Neural cell (in vitro differentiated cells): Measurements from ENCODE around the gene JOSD2.

Experiments used
- MXI1 ChIP-seq: fragments of 450-650 bp; conservative IDR thresholded peaks from 2 replicates; pipeline ENCODE4 v1.6.1; 2014; ENCODE audit warnings: antibody characterized with exemption, mild to moderate bottlenecking; ENCODE audit not compliant: poor library complexity, severe bottlenecking
- SMC3 ChIP-seq: fragments of 450-650 bp; conservative IDR thresholded peaks from 2 replicates; pipeline ENCODE4 v1.6.1; 2014; ENCODE audit warnings: antibody characterized with exemption, mild to moderate bottlenecking, moderate library complexity; ENCODE audit not compliant: poor library complexity
- TF ChIP-seq, protein P1 (sequence below): fragments of 450-650 bp; IDR thresholded peaks from 2 replicates; pipeline ENCODE4 v1.5.1; 2014; ENCODE audit warnings: antibody characterized with exemption, mild to moderate bottlenecking, moderate library complexity; ENCODE audit not compliant: poor library complexity, severe bottlenecking

GRCh38 chr19:50500060-50500752 lies 10.8 kb downstream of the JOSD2 start:
- TF ChIP-seq, protein P1, sequence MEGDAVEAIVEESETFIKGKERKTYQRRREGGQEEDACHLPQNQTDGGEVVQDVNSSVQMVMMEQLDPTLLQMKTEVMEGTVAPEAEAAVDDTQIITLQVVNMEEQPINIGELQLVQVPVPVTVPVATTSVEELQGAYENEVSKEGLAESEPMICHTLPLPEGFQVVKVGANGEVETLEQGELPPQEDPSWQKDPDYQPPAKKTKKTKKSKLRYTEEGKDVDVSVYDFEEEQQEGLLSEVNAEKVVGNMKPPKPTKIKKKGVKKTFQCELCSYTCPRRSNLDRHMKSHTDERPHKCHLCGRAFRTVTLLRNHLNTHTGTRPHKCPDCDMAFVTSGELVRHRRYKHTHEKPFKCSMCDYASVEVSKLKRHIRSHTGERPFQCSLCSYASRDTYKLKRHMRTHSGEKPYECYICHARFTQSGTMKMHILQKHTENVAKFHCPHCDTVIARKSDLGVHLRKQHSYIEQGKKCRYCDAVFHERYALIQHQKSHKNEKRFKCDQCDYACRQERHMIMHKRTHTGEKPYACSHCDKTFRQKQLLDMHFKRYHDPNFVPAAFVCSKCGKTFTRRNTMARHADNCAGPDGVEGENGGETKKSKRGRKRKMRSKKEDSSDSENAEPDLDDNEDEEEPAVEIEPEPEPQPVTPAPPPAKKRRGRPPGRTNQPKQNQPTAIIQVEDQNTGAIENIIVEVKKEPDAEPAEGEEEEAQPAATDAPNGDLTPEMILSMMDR, result peak; percentile 27
- TF ChIP-seq SMC3 (peak; percentile 44), MXI1 (no peak)
